ENCODE measurements around the gene CEP104.

Gene CEP104

GRCh38 chr1:3893190-3893589, 36.2 kb upstream of the CEP104 start:
- no peak for DNase-seq
- Histone ChIP-seq H3K36me3 (ENCODE audit: control insufficient read depth in 4 of 4, insufficient read depth in 4 of 4, low read length in 3 of 4) (peaks cover 2 to 54% (median 31%) of the 10 kb centered on the region in 4 experiments), H3K4me1 (ENCODE audit: control extremely low read depth in 1 of 4, control insufficient read depth in 4 of 4, insufficient read depth in 4 of 4, low read length in 3 of 4) (peaks cover 9 to 28% (median 22%) of the 10 kb centered on the region in 4 experiments), H3K4me3 (ENCODE audit: control insufficient read depth in 1 of 7, extremely low read depth in 1 of 7, insufficient read depth in 4 of 7, low read depth in 2 of 7, low read length in 6 of 7) (no peak overlapping the region), H3K9me3 (ENCODE audit: control extremely low read depth in 1 of 5, control insufficient read depth in 4 of 5, insufficient read depth in 2 of 5, low read depth in 1 of 5, low read length in 4 of 5) (peaks cover 0 to 8% (median 3%) of the 10 kb centered on the region in 5 experiments), H3K27ac (ENCODE audit: insufficient read depth in 1 of 2, low read depth in 1 of 2, low read length in 2 of 2, poor library complexity in 1 of 2, severe bottlenecking in 2 of 2) (no peak overlapping the region), H3K27me3 (replicated peaks in 2 of 5; ENCODE audit: control insufficient read depth in 4 of 5, insufficient read depth in 5 of 5, low read length in 4 of 5) (no peaks in the 10 kb centered on the region)
- ChIA-PET POLR2A (no interaction called here), CTCF (interaction anchor here (4.5 kb wide), 1 partner anchor 35 kb away, joined by 18 read pairs; the partner anchor contains the start of gene DFFB)
- WGBS (ENCODE audit: insufficient coverage), result 72% methylated on average over 3 of the region's 5 CpGs

- no peak for DNase-seq
- WGBS (ENCODE audit: insufficient coverage), result 96% methylated on average over 13 of the region's 14 CpGs
- ChIA-PET CTCF (interaction anchor here (4.5 kb wide), 1 partner anchor 35 kb away, joined by 18 read pairs; the partner anchor contains the start of gene DFFB), POLR2A (no interaction called here)
- Histone ChIP-seq H3K4me1 (ENCODE audit: control extremely low read depth in 1 of 4, control insufficient read depth in 4 of 4, insufficient read depth in 4 of 4, low read length in 3 of 4) (peaks cover 9 to 28% (median 22%) of the 10 kb centered on the region in 4 experiments), H3K27ac (ENCODE audit: insufficient read depth in 1 of 2, low read depth in 1 of 2, low read length in 2 of 2, poor library complexity in 1 of 2, severe bottlenecking in 2 of 2) (no peak overlapping the region), H3K4me3 (ENCODE audit: control insufficient read depth in 1 of 7, extremely low read depth in 1 of 7, insufficient read depth in 4 of 7, low read depth in 2 of 7, low read length in 6 of 7) (no peak overlapping the region), H3K36me3 (ENCODE audit: control insufficient read depth in 4 of 4, insufficient read depth in 4 of 4, low read length in 3 of 4) (peaks cover 2 to 58% (median 33%) of the 10 kb centered on the region in 4 experiments), H3K9me3 (ENCODE audit: control extremely low read depth in 1 of 5, control insufficient read depth in 4 of 5, insufficient read depth in 2 of 5, low read depth in 1 of 5, low read length in 4 of 5) (peaks cover 0 to 4% (median under 1%) of the 10 kb centered on the region in 5 experiments), H3K27me3 (replicated peaks in 2 of 5; ENCODE audit: control insufficient read depth in 4 of 5, insufficient read depth in 5 of 5, low read length in 4 of 5) (no peaks in the 10 kb centered on the region)
These were observed 35.7 kb upstream of the CEP104 start for GRCh38 chr1:3892748-3893147.

- ChIA-PET POLR2A (interaction anchor here (1.4 to 1.6 kb wide), 2 partner anchors 9 to 10 kb away, joined by 3 to 8 read pairs; partner anchors contain the start of gene C1orf174), CTCF (interaction anchor here (1.0 to 1.8 kb wide), 4 partner anchors 8 to 94 kb away, joined by 3 to 9 read pairs (median 6); partner anchors contain the start of gene C1orf174)
- Histone ChIP-seq H3K27me3 (replicated peaks in 2 of 5; ENCODE audit: control insufficient read depth in 4 of 5, insufficient read depth in 5 of 5, low read length in 4 of 5) (no peaks in the 10 kb centered on the region), H3K27ac (ENCODE audit: insufficient read depth in 1 of 2, low read depth in 1 of 2, low read length in 2 of 2, poor library complexity in 1 of 2, severe bottlenecking in 2 of 2) (peak overlapping the region in 1 of 2 experiments; percentile 29), H3K36me3 (ENCODE audit: control insufficient read depth in 4 of 4, insufficient read depth in 4 of 4, low read length in 3 of 4) (peaks cover 3 to 64% (median 37%) of the 10 kb centered on the region in 4 experiments), H3K4me3 (ENCODE audit: control insufficient read depth in 1 of 7, extremely low read depth in 1 of 7, insufficient read depth in 4 of 7, low read depth in 2 of 7, low read length in 6 of 7) (peak overlapping the region in 4 of 7 experiments; percentile 15 to 56 (median 48)), H3K4me1 (ENCODE audit: control extremely low read depth in 1 of 4, control insufficient read depth in 4 of 4, insufficient read depth in 4 of 4, low read length in 3 of 4) (peaks cover 9 to 28% (median 19%) of the 10 kb centered on the region in 4 experiments), H3K9me3 (ENCODE audit: control extremely low read depth in 1 of 5, control insufficient read depth in 4 of 5, insufficient read depth in 2 of 5, low read depth in 1 of 5, low read length in 4 of 5) (no peaks in the 10 kb centered on the region)
- WGBS (ENCODE audit: insufficient coverage), result 77% methylated on average over 12 of the region's 17 CpGs
- DNase-seq, result peak; percentile 33 to 63 (median 58)
These were observed 34.4 kb upstream of the CEP104 start for GRCh38 chr1:3891329-3891865.

- CTCF ChIA-PET, result interaction anchor here (0.9 to 1.8 kb wide), 5 partner anchors 9 to 93 kb away, joined by 3 to 9 read pairs (median 4); partner anchors contain the start of genes C1orf174 and DFFB
These were observed 33.6 kb upstream of the CEP104 start for GRCh38 chr1:3890389-3891328.

GRCh38 chr1:3889936-3890335, 32.9 kb upstream of the CEP104 start:
- DNase-seq, result no peak
- no peak overlapping the region for H3K27ac ChIP-seq (ENCODE audit: insufficient read depth in 1 of 2, low read depth in 1 of 2, low read length in 2 of 2, poor library complexity in 1 of 2, severe bottlenecking in 2 of 2)
- POLR2A ChIA-PET, result no interaction called here
- no peaks in the 10 kb centered on the region for H3K27me3 ChIP-seq (replicated peaks in 2 of 5; ENCODE audit: control insufficient read depth in 4 of 5, insufficient read depth in 5 of 5, low read length in 4 of 5)
- CTCF ChIA-PET, result interaction anchor here (0.9 to 1.8 kb wide), 2 partner anchors 9 to 32 kb away, joined by 4 to 9 read pairs; partner anchors contain the start of genes C1orf174 and DFFB
- H3K4me3 ChIP-seq (ENCODE audit: control insufficient read depth in 1 of 7, extremely low read depth in 1 of 7, insufficient read depth in 4 of 7, low read depth in 2 of 7, low read length in 6 of 7), result no peak overlapping the region
- 90% methylated on average over 14 of the region's 14 CpGs for WGBS (ENCODE audit: insufficient coverage)
- H3K9me3 ChIP-seq (ENCODE audit: control extremely low read depth in 1 of 5, control insufficient read depth in 4 of 5, insufficient read depth in 2 of 5, low read depth in 1 of 5, low read length in 4 of 5), result no peaks in the 10 kb centered on the region
- H3K4me1 ChIP-seq (ENCODE audit: control extremely low read depth in 1 of 4, control insufficient read depth in 4 of 4, insufficient read depth in 4 of 4, low read length in 3 of 4), result peaks cover 9 to 28% (median 18%) of the 10 kb centered on the region in 4 experiments
- peaks cover 4 to 65% (median 35%) of the 10 kb centered on the region in 4 experiments for H3K36me3 ChIP-seq (ENCODE audit: control insufficient read depth in 4 of 4, insufficient read depth in 4 of 4, low read length in 3 of 4)

More at GRCh38 chr1:3890389-3891328, 33.6 kb upstream of the CEP104 start:
- 57% methylated on average over 19 of the region's 26 CpGs for WGBS (ENCODE audit: insufficient coverage)
- DNase-seq, result peak; percentile 81 to 90 (median 87)
- Histone ChIP-seq H3K4me3 (ENCODE audit: control insufficient read depth in 1 of 7, extremely low read depth in 1 of 7, insufficient read depth in 4 of 7, low read depth in 2 of 7, low read length in 6 of 7) (peak overlapping the region in 4 of 7 experiments; percentile 15 to 56 (median 48)), H3K27me3 (replicated peaks in 2 of 5; ENCODE audit: control insufficient read depth in 4 of 5, insufficient read depth in 5 of 5, low read length in 4 of 5) (no peaks in the 10 kb centered on the region), H3K36me3 (ENCODE audit: control insufficient read depth in 4 of 4, insufficient read depth in 4 of 4, low read length in 3 of 4) (peaks cover 4 to 66% (median 39%) of the 10 kb centered on the region in 4 experiments), H3K9me3 (ENCODE audit: control extremely low read depth in 1 of 5, control insufficient read depth in 4 of 5, insufficient read depth in 2 of 5, low read depth in 1 of 5, low read length in 4 of 5) (no peaks in the 10 kb centered on the region), H3K4me1 (ENCODE audit: control extremely low read depth in 1 of 4, control insufficient read depth in 4 of 4, insufficient read depth in 4 of 4, low read length in 3 of 4) (peaks cover 9 to 28% (median 18%) of the 10 kb centered on the region in 4 experiments), H3K27ac (ENCODE audit: insufficient read depth in 1 of 2, low read depth in 1 of 2, low read length in 2 of 2, poor library complexity in 1 of 2, severe bottlenecking in 2 of 2) (peak overlapping the region in 1 of 2 experiments; percentile 29)
- POLR2A ChIA-PET, result interaction anchor here (1.4 to 1.6 kb wide), 2 partner anchors 9 kb away, joined by 3 to 8 read pairs; partner anchors contain the start of gene C1orf174

GRCh38 chr1:3888301-3888700, 31.3 kb upstream of the CEP104 start:
- DNase-seq, result no peak
- Histone ChIP-seq H3K4me3 (ENCODE audit: control insufficient read depth in 1 of 7, extremely low read depth in 1 of 7, insufficient read depth in 4 of 7, low read depth in 2 of 7, low read length in 6 of 7) (no peak overlapping the region), H3K36me3 (ENCODE audit: control insufficient read depth in 4 of 4, insufficient read depth in 4 of 4, low read length in 3 of 4) (peaks cover 4 to 67% (median 37%) of the 10 kb centered on the region in 4 experiments), H3K9me3 (ENCODE audit: control extremely low read depth in 1 of 5, control insufficient read depth in 4 of 5, insufficient read depth in 2 of 5, low read depth in 1 of 5, low read length in 4 of 5) (no peaks in the 10 kb centered on the region), H3K27me3 (replicated peaks in 2 of 5; ENCODE audit: control insufficient read depth in 4 of 5, insufficient read depth in 5 of 5, low read length in 4 of 5) (no peaks in the 10 kb centered on the region), H3K27ac (ENCODE audit: insufficient read depth in 1 of 2, low read depth in 1 of 2, low read length in 2 of 2, poor library complexity in 1 of 2, severe bottlenecking in 2 of 2) (no peak overlapping the region), H3K4me1 (ENCODE audit: control extremely low read depth in 1 of 4, control insufficient read depth in 4 of 4, insufficient read depth in 4 of 4, low read length in 3 of 4) (peaks cover 9 to 28% (median 18%) of the 10 kb centered on the region in 4 experiments)
- ChIA-PET CTCF (interaction anchor here (0.6 kb wide), 1 partner anchor 30 kb away, joined by 3 read pairs; no protein-coding TSS in a partner anchor), POLR2A (no interaction called here)
- WGBS (ENCODE audit: insufficient coverage), result 93% methylated on average over 15 of the region's 15 CpGs
